HG03571 (cell line): ENCODE data around the gene CEP20.
A peak's percentile ranks its signal among the peaks of the same experiment; 100 is the strongest.
"Not testable (repeated sequence)": the region's sequence is repeated elsewhere in the genome, so short reads cannot be mapped to it uniquely, and the experiment has no call there.

Experiments used
- ATAC-seq: cut with Tn5 transposase; IDR thresholded peaks from one replicate; pipeline ENCODE4 v1.9.1; 2021; ENCODE audit not compliant: unreplicated experiment

Gene CEP20

GRCh38 chr16:15888072-15888976 lies at the start of gene CEP20:
Gene CEP20, minus strand, starts transcription at chr16:15888603. Its CDS starts 18 bp downstream, at chr16:15888585.
- peak; percentile 96 for ATAC-seq

- not testable (repeated sequence) for ATAC-seq
Observed at GRCh38 chr16:15936809-15937208, 48.4 kb upstream of the CEP20 start.

GRCh38 chr16:15934991-15935390 lies 46.6 kb upstream of the CEP20 start:
- ATAC-seq: no peak

- no peak for ATAC-seq
Observed at GRCh38 chr16:15933781-15934180, 45.4 kb upstream of the CEP20 start.

GRCh38 chr16:15932939-15933338 lies 44.5 kb upstream of the CEP20 start:
- no peak for ATAC-seq

GRCh38 chr16:15928261-15929104 lies 40.1 kb upstream of the CEP20 start:
- ATAC-seq: no peak

- no peak for ATAC-seq
Observed at GRCh38 chr16:15925631-15926030, 37.2 kb upstream of the CEP20 start.

GRCh38 chr16:15924996-15925395 lies 36.6 kb upstream of the CEP20 start:
- no peak for ATAC-seq

- ATAC-seq: no peak
Observed at GRCh38 chr16:15919331-15919730, 30.9 kb upstream of the CEP20 start.

GRCh38 chr16:15918314-15918713 lies 29.9 kb upstream of the CEP20 start:
- ATAC-seq: not testable (repeated sequence)

- ATAC-seq: no peak
Observed at GRCh38 chr16:15916323-15916722, 27.9 kb upstream of the CEP20 start.

- ATAC-seq: no peak
Observed at GRCh38 chr16:15915555-15916081, 27.2 kb upstream of the CEP20 start.

- ATAC-seq: no peak
Observed at GRCh38 chr16:15913046-15913698, 24.8 kb upstream of the CEP20 start.

- no peak for ATAC-seq
Observed at GRCh38 chr16:15911198-15911597, 22.8 kb upstream of the CEP20 start.

- ATAC-seq: peak; percentile 96
Observed at GRCh38 chr16:15907863-15908478, 19.6 kb upstream of the CEP20 start.

GRCh38 chr16:15906439-15906838 lies 18.0 kb upstream of the CEP20 start:
- ATAC-seq: no peak

- ATAC-seq: no peak
Observed at GRCh38 chr16:15903960-15904359, 15.6 kb upstream of the CEP20 start.

- ATAC-seq: no peak
Observed at GRCh38 chr16:15900901-15901500, 12.6 kb upstream of the CEP20 start.

GRCh38 chr16:15900357-15900756 lies 12.0 kb upstream of the CEP20 start:
- ATAC-seq: no peak

- ATAC-seq: peak; percentile 70
Observed at GRCh38 chr16:15899538-15900100, 11.2 kb upstream of the CEP20 start.
